ENCODE results near the gene FGFRL1.
"Not testable (repeated sequence)": the region's sequence is repeated elsewhere in the genome, so short reads cannot be mapped to it uniquely, and the experiment has no call there.

Gene FGFRL1

GRCh38 chr4:1039493-1040343, 28.3 kb downstream of the FGFRL1 start:
- no peak for DNase-seq (ENCODE audit: low read depth)

GRCh38 chr4:1040344-1041146, 29.1 kb downstream of the FGFRL1 start:
- DNase-seq (ENCODE audit: low read depth), result no peak

GRCh38 chr4:1041147-1041935, 29.9 kb downstream of the FGFRL1 start:
- no peak for DNase-seq (ENCODE audit: low read depth)

- DNase-seq (ENCODE audit: low read depth), result no peak
Measured at GRCh38 chr4:1041936-1042330, 30.5 kb downstream of the FGFRL1 start.

- DNase-seq (ENCODE audit: low read depth), result no peak
Measured at GRCh38 chr4:1042352-1043055, 31.1 kb downstream of the FGFRL1 start.

GRCh38 chr4:1043162-1043561, 31.7 kb downstream of the FGFRL1 start:
- DNase-seq (ENCODE audit: low read depth), result no peak

GRCh38 chr4:1043651-1044468, 32.4 kb downstream of the FGFRL1 start:
- no peak for DNase-seq (ENCODE audit: low read depth)

GRCh38 chr4:1044469-1045192, 33.2 kb downstream of the FGFRL1 start:
- no peak for DNase-seq (ENCODE audit: low read depth)

- DNase-seq (ENCODE audit: low read depth), result no peak
Measured at GRCh38 chr4:1045193-1045594, 33.8 kb downstream of the FGFRL1 start.

- DNase-seq (ENCODE audit: low read depth), result no peak
Measured at GRCh38 chr4:1045595-1046201, 34.3 kb downstream of the FGFRL1 start.

GRCh38 chr4:1046581-1047011, 35.2 kb downstream of the FGFRL1 start:
- not testable (repeated sequence) for DNase-seq (ENCODE audit: low read depth)

GRCh38 chr4:1047106-1047975, 35.9 kb downstream of the FGFRL1 start:
- DNase-seq (ENCODE audit: low read depth), result no peak

GRCh38 chr4:1047976-1048772, 36.7 kb downstream of the FGFRL1 start:
- no peak for DNase-seq (ENCODE audit: low read depth)

GRCh38 chr4:1048773-1049590, 37.6 kb downstream of the FGFRL1 start:
- DNase-seq (ENCODE audit: low read depth), result no peak

- DNase-seq (ENCODE audit: low read depth), result no peak
Measured at GRCh38 chr4:1049591-1049905, 38.1 kb downstream of the FGFRL1 start.

- no peak for DNase-seq (ENCODE audit: low read depth)
Measured at GRCh38 chr4:1050486-1051213, 39.2 kb downstream of the FGFRL1 start.
